A549 treated with dexamethasone at 1 μM for 4 hours (cell line): ENCODE results near the gene NIPSNAP2. TPM values are rescaled to one million over a fixed set of nuclear protein-coding genes. Genes with fewer than 3 reads are reported as not detected.

Source experiments
- total RNA-seq: library from RNA; stranded (reverse); fragments of 200-300 nt; extraction: Qiagen RNA extraction; gene quantifications from 5 replicates; pipeline ENCODE4 v1.2.3, GENCODE V29; 2022

NIPSNAP2 gene
- total RNA-seq = 46.2 to 56.0 TPM (median 52.7 TPM) in 5 replicates

GRCh38 chr7:55964261-55965099 lies at the start of gene NIPSNAP2:
TSS of gene NIPSNAP2 (plus strand) at chr7:55964585. CDS start at chr7:55964610, 25 bp downstream.

GRCh38 chr7:55951637-55952351 lies 12.6 kb upstream of the NIPSNAP2 start, which contains the start of gene MRPS17:
TSS of gene MRPS17 (plus strand) at chr7:55951877. CDS start at chr7:55953196, 1,319 bp downstream.

Other genes starting within 250 kb of the NIPSNAP2 start
- gene SEPTIN14, start 101.8 kb upstream of the NIPSNAP2 start, total RNA-seq = not detected in 5 replicates
- gene ZNF713, start 77.1 kb upstream of the NIPSNAP2 start, total RNA-seq = 0.38 to 1.1 TPM (median 0.66 TPM) in 5 replicates
- gene MRPS17, start 12.7 kb upstream of the NIPSNAP2 start, total RNA-seq = 24.1 to 31.5 TPM (median 26.6 TPM) in 5 replicates
- gene PSPH, start 86.9 kb downstream of the NIPSNAP2 start, total RNA-seq = 23.5 to 26.4 TPM (median 23.9 TPM) in 5 replicates
- 251 to 285 TPM (median 265 TPM) in 5 replicates for gene CCT6A, start 87.2 kb downstream of the NIPSNAP2 start, total RNA-seq
- gene SUMF2, start 99.7 kb downstream of the NIPSNAP2 start, total RNA-seq = 109 to 115 TPM (median 112 TPM) in 5 replicates
- 0.39 to 0.77 TPM (median 0.54 TPM) in 5 replicates for gene PHKG1, start 128.4 kb downstream of the NIPSNAP2 start, total RNA-seq
- gene CHCHD2, start 141.9 kb downstream of the NIPSNAP2 start, total RNA-seq = 564 to 618 TPM (median 570 TPM) in 5 replicates
- not detected in 5 replicates for gene NUPR2, start 151.8 kb downstream of the NIPSNAP2 start, total RNA-seq